GM12878 (cell line): ENCODE results near the gene CD40LG. TPM values are rescaled to one million over a fixed set of nuclear protein-coding genes. Genes with fewer than 3 reads are reported as not detected.

Experiments used
- ATAC-seq: fragments of 200-7000 bp; cut with Tn5 transposase; 3 replicates; pipeline ENCODE4 v1.9.1; 2020; ENCODE audit warnings: mild to moderate bottlenecking, moderate library complexity
- BruUV-seq: library from RNA; stranded (reverse); fragments of 400-500 nt; replicated peaks from 2 replicates; lab custom pipeline; 2021; lab: Mats Ljungman, UMichigan
- CTCF ChIA-PET: fragments of 300-600 bp; sonication (Branson Sonifier 250); formaldehyde crosslinking; extraction: SDS; loops from one replicate; lab custom pipeline; 2021; ENCODE audit warnings: inconsistent platforms; lab: Yijun Ruan, JAX
- POLR2A ChIA-PET: fragments of 350-600 bp; formaldehyde crosslinking; extraction: SDS; loops from one replicate; lab custom pipeline; 2021; ENCODE audit warnings: inconsistent platforms; lab: Charles Lee
- RAD21 ChIA-PET: fragments of 300-600 bp; sonication (Branson Sonifier 250); formaldehyde crosslinking; loops from one replicate; lab custom pipeline; 2023; ENCODE audit warnings: antibody characterized with exemption; ENCODE audit not compliant: unreplicated experiment; lab: Charles Lee
- SMC1A ChIA-PET: fragments of 300-600 bp; sonication (Branson Sonifier 250); formaldehyde crosslinking; loops from one replicate; lab custom pipeline; 2023; ENCODE audit not compliant: unreplicated experiment, uncharacterized antibody; lab: Charles Lee
- DNase-seq: peaks from one replicate; pipeline ENCODE4 v3.0.0-alpha.2; 2011; ENCODE audit warnings: low read depth, low spot score
- FAIRE-seq: peaks from 3 replicates; lab custom pipeline; 2011; peaks lifted over from hg19 to GRCh38; lab: Jason Lieb, UNC
- H2AFZ ChIP-seq: 2 replicates; pipeline ENCODE4 v1.6.0; 2011; ENCODE audit warnings: low read depth, low read length, control low read depth; ENCODE audit not compliant: control insufficient read depth
- H3K27ac ChIP-seq: 2 replicates; pipeline ENCODE4 v1.5.1; 2011; ENCODE audit warnings: control low read depth; ENCODE audit not compliant: control insufficient read depth, insufficient read depth
- H3K27me3 ChIP-seq, 2 experiments: replicated peaks in 1 of 2; 2 replicates each; pipeline versions ENCODE4 v1.6.0 to v1.6.1; 2011; ENCODE audit warnings: low read length in 1 of 2; ENCODE audit not compliant: control insufficient read depth in 2 of 2, insufficient read depth in 2 of 2
- H3K36me3 ChIP-seq, 2 experiments: 2 replicates each; pipeline ENCODE4 v1.5.1; 2011; ENCODE audit warnings: low read length in 1 of 2; ENCODE audit not compliant: control insufficient read depth in 2 of 2, insufficient read depth in 2 of 2
- H3K4me1 ChIP-seq: 2 replicates; pipeline ENCODE4 v1.6.1; 2011; ENCODE audit warnings: mild to moderate bottlenecking, low read length, moderate library complexity, mixed read lengths; ENCODE audit not compliant: control insufficient read depth, insufficient read depth
- H3K4me2 ChIP-seq: 2 replicates; pipeline ENCODE4 v1.6.0; 2011; ENCODE audit warnings: control low read depth; ENCODE audit not compliant: control insufficient read depth, insufficient read depth
- H3K4me3 ChIP-seq: fragments of 200-600 bp; sonication (generic); 2 replicates; pipeline ENCODE4 v1.5.1; 2016
- H3K79me2 ChIP-seq: 2 replicates; pipeline ENCODE4 v1.6.0; 2011; ENCODE audit warnings: low read length; ENCODE audit not compliant: control insufficient read depth, insufficient read depth
- H3K9ac ChIP-seq: 2 replicates; pipeline ENCODE4 v1.8.0; 2011; ENCODE audit warnings: low read length, control low read depth, mixed read lengths; ENCODE audit not compliant: control insufficient read depth, insufficient read depth
- H3K9me3 ChIP-seq: replicated peaks from 3 replicates; pipeline ENCODE4 v1.5.1; 2011; ENCODE audit warnings: mild to moderate bottlenecking, low read length; ENCODE audit not compliant: control insufficient read depth, insufficient read depth
- H4K20me1 ChIP-seq: 2 replicates; pipeline ENCODE4 v1.6.0; 2011; ENCODE audit not compliant: control insufficient read depth, insufficient read depth
- ATF2 ChIP-seq: IDR thresholded peaks from 2 replicates; pipeline ENCODE4 v1.6.1; 2012; ENCODE audit warnings: low read length, inconsistent platforms
- ATF7 ChIP-seq: fragments of 450-650 bp; IDR thresholded peaks from 2 replicates; pipeline ENCODE4 v1.6.1; 2016; ENCODE audit warnings: low read depth, mild to moderate bottlenecking
- BCL11A ChIP-seq: IDR thresholded peaks from 2 replicates; pipeline ENCODE4 v1.6.1; 2011; ENCODE audit warnings: low read depth, low read length
- BHLHE40 ChIP-seq, 2 experiments: fragments of 450-650 bp in 1 of 2; IDR thresholded peaks; 2 replicates each; pipeline ENCODE4 v1.6.1; 2011 to 2017; ENCODE audit warnings: low read depth in 2 of 2, borderline replicate concordance in 1 of 2, improper control_type of control experiment in 1 of 2, low read length in 1 of 2, mild to moderate bottlenecking in 1 of 2
- CBX3 ChIP-seq: fragments of 200-600 bp; sonication (generic); IDR thresholded peaks from 2 replicates; pipeline ENCODE4 v1.6.1; 2016; ENCODE audit warnings: low read depth, borderline replicate concordance
- EED ChIP-seq: sonication (generic); IDR thresholded peaks from 2 replicates; pipeline ENCODE4 v1.6.1; 2016; ENCODE audit warnings: antibody characterized with exemption, low read depth
- ESRRA ChIP-seq: IDR thresholded peaks from 2 replicates; pipeline ENCODE4 v1.6.1; 2012; ENCODE audit warnings: mild to moderate bottlenecking, low read length, improper control_type of control experiment
- FOXK2 ChIP-seq: fragments of 450-650 bp; IDR thresholded peaks from 2 replicates; pipeline ENCODE4 v1.6.1; 2017; ENCODE audit warnings: mild to moderate bottlenecking, moderate library complexity
- MTA2 ChIP-seq: fragments of 450-650 bp; IDR thresholded peaks from 2 replicates; pipeline ENCODE4 v1.6.1; 2016; ENCODE audit warnings: low read depth, mild to moderate bottlenecking, moderate library complexity
- MTA3 ChIP-seq: IDR thresholded peaks from 2 replicates; pipeline ENCODE4 v1.6.1; 2012; ENCODE audit warnings: low read length, inconsistent platforms, borderline replicate concordance
- NFYA ChIP-seq: IDR thresholded peaks from 2 replicates; pipeline ENCODE4 v1.6.1; 2011; ENCODE audit warnings: low read depth, mild to moderate bottlenecking, low read length, improper control_type of control experiment, borderline replicate concordance
- NRF1 ChIP-seq: conservative IDR thresholded peaks from 2 replicates; pipeline ENCODE4 v1.6.1; 2011; ENCODE audit warnings: mild to moderate bottlenecking, low read depth, low read length, improper control_type of control experiment
- RFX5 ChIP-seq: IDR thresholded peaks from 2 replicates; pipeline ENCODE4 v1.6.1; 2011; ENCODE audit warnings: low read depth, low read length, improper control_type of control experiment
- SIN3A ChIP-seq: IDR thresholded peaks from 2 replicates; pipeline ENCODE4 v1.6.1; 2012; ENCODE audit warnings: low read depth, low read length, improper control_type of control experiment
- STAT1 ChIP-seq: fragments of 450-650 bp; conservative IDR thresholded peaks from 2 replicates; pipeline ENCODE4 v1.6.1; 2014; ENCODE audit warnings: antibody characterized with exemption, mild to moderate bottlenecking
- SUPT20H ChIP-seq: IDR thresholded peaks from 2 replicates; pipeline ENCODE4 v1.6.1; 2011; ENCODE audit warnings: low read depth, mild to moderate bottlenecking, low read length, moderate library complexity, borderline replicate concordance; ENCODE audit not compliant: control insufficient read depth
- WGBS: methylation state at CpG from one replicate; pipeline ENCODE4 v1.1.6; 2016; ENCODE audit warnings: low lambda C conversion rate; ENCODE audit not compliant: insufficient replicate concordance, insufficient coverage; ENCODE audit errors: missing lambda C conversion rate; 5-methylcytosine and 5-hydroxymethylcytosine counted together
- in situ Hi-C: fragments of 300-500 bp; cut with MboI; formaldehyde crosslinking; loops from 9 replicates; pipeline ENCODE4 v1.14.3; 2018; ENCODE audit warnings: mixed read lengths
- intact Hi-C: fragments of 100-400 bp; cut with micrococcal nuclease; formaldehyde crosslinking; loops from one replicate; pipeline ENCODE4 v1.14.2; 2022; ENCODE audit not compliant: unreplicated experiment
- polyA plus RNA-seq, 11 experiments: library from polyadenylated mRNA; depleted of rRNA in 4 of 11; unstranded in 6 of 11; stranded (reverse) in 5 of 11; fragments of >200 nt; fragmentation: Nextera tagmentation in 4 of 11; fragmentation: Illumina TruSeq in 1 of 11; extraction: Ambion mirVana in 4 of 11; extraction: Trizol in 1 of 11; gene quantifications; 1 replicate in 1 of 11; 2 replicates in 10 of 11; pipeline versions ENCODE4 v1.2.1 to v1.2.3, GENCODE V29; 2011 to 2016; ENCODE audit warnings: inconsistent platforms in 2 of 11, missing spikeins in 2 of 11, low read depth in 1 of 11
- total RNA-seq, 4 experiments: library from RNA; depleted of rRNA in 3 of 4; stranded (reverse); fragments of >200 nt in 3 of 4; fragmentation: Illumina TruSeq in 1 of 4; extraction: Trizol in 1 of 4; gene quantifications; 2 replicates each; pipeline versions ENCODE4 v1.2.1 to v1.2.3, GENCODE V29; 2013 to 2021

Gene CD40LG
- total and polyA plus RNA-seq, 10 of the 15 experiments (the other 5 are each of a cell fraction or from before 2014, with no cell fraction given): 0.04 to 0.21 (median 0.11) TPM; not detected in 6

- no TSS peak for BruUV-seq
- no peak overlapping the region for H3K9ac ChIP-seq
- peaks cover 3% of the 10 kb centered on the region; the same call in 2 of the 3 replicates for H3K9me3 ChIP-seq
- POLR2A ChIA-PET: interaction anchor here (1.2 kb wide), 1 partner anchor 168 kb away, joined by 3 read pairs; no protein-coding TSS in a partner anchor
- no peak for FAIRE-seq
- RAD21 ChIA-PET: interaction anchor here (0.8 to 0.9 kb wide), 2 partner anchors 29 to 31 kb away, joined by 3 to 5 read pairs; no protein-coding TSS in a partner anchor
- intact Hi-C loops: no loop called here
- H3K4me2 ChIP-seq: no peak overlapping the region
- H2AFZ ChIP-seq: no peak overlapping the region
- 0% methylated on average over 1 of the region's 1 CpG for WGBS
- peaks cover 14% of the 10 kb centered on the region for H3K4me1 ChIP-seq
- CTCF ChIA-PET: interaction anchor here (0.8 to 2.1 kb wide), 8 partner anchors 21 to 89 kb away, joined by 3 to 8 read pairs (median 4); no protein-coding TSS in a partner anchor
- TF ChIP-seq CBX3 (no peak), EED (no peak), ATF2 (no peak), NRF1 (no peak), ATF7 (no peak), NFYA (no peak), STAT1 (no peak), RFX5 (no peak), MTA2 (no peak), ESRRA (no peak), SUPT20H (no peak), BHLHE40 (IDR thresholded peaks at IDR 0.05; ENCODE audit: borderline replicate concordance in 1 of 2, low read depth in 2 of 2, low read length in 1 of 2) (no peak), BCL11A (no peak), MTA3 (no peak), SIN3A (no peak), FOXK2 (no peak)
- TF ChIP-seq, all 136 proteins: peak for 0
- Histone ChIP-seq H3K36me3 (no peaks in the 10 kb centered on the region), H3K79me2 (no peaks in the 10 kb centered on the region), H4K20me1 (no peaks in the 10 kb centered on the region), H3K4me3 (no peak overlapping the region), H3K27me3 (no peaks in the 10 kb centered on the region), H3K27ac (peak overlapping the region; percentile 67; the same call in 1 of the 2 replicates)
- SMC1A ChIA-PET: interaction anchor here (0.8 to 2.0 kb wide), 7 partner anchors 8 to 88 kb away, joined by 3 to 11 read pairs (median 5); no protein-coding TSS in a partner anchor
- ATAC-seq (peak; percentile 63), DNase-seq (no peak)
- in situ Hi-C loops: no loop called here
Measured at GRCh38 chrX:136666088-136666487, 18.1 kb downstream of the CD40LG start.
